CD8-positive, alpha-beta memory T cell (primary cell): ENCODE data around the gene ZNF256. TPM values are rescaled to one million over a fixed set of nuclear protein-coding genes. Genes with fewer than 3 reads are reported as not detected.

Experiments
- CTCF ChIA-PET: fragments of 350-600 bp; sonication (Branson Sonifier 250); formaldehyde crosslinking; loops from one replicate; lab custom pipeline; 2021; ENCODE audit warnings: antibody characterized with exemption; lab: Charles Lee
- POLR2A ChIA-PET: fragments of 350-600 bp; sonication (Branson Sonifier 250); formaldehyde crosslinking; loops from one replicate; lab custom pipeline; 2021; ENCODE audit warnings: antibody characterized with exemption; lab: Charles Lee
- DNase-seq, 5 donors: peaks; one replicate each; pipeline versions ENCODE4 v3.0.0 to v3.0.0-alpha.2; 2020 to 2022; ENCODE audit warnings: mixed read lengths in 1 of 5
- H3K27ac ChIP-seq: one replicate; pipeline ENCODE4 v1.7.0; 2013; ENCODE audit warnings: low read depth, mild to moderate bottlenecking, low read length, moderate library complexity
- H3K27me3 ChIP-seq: 2 replicates; pipeline ENCODE4 v1.7.0; 2013; ENCODE audit warnings: low read length, mild to moderate bottlenecking; ENCODE audit not compliant: insufficient read depth, poor library complexity, severe bottlenecking
- H3K36me3 ChIP-seq: 2 replicates; pipeline ENCODE4 v1.7.0; 2013; ENCODE audit warnings: mild to moderate bottlenecking, low read length, moderate library complexity; ENCODE audit not compliant: insufficient read depth
- H3K4me1 ChIP-seq: 2 replicates; pipeline ENCODE4 v1.7.0; 2013; ENCODE audit warnings: mild to moderate bottlenecking, low read length, moderate library complexity; ENCODE audit not compliant: insufficient read depth
- H3K4me3 ChIP-seq: 2 replicates; pipeline ENCODE4 v1.7.0; 2013; ENCODE audit warnings: mild to moderate bottlenecking, low read length
- H3K9me3 ChIP-seq: 2 replicates; pipeline ENCODE4 v1.7.0; 2013; ENCODE audit warnings: mild to moderate bottlenecking, low read length
- H3K27ac Mint-ChIP-seq, 8 donors: one replicate each; pipeline ENCODE4 v1.8.0; 2020 to 2021; ENCODE audit warnings: mixed read lengths in 8 of 8, mild to moderate bottlenecking in 6 of 8, inconsistent platforms in 3 of 8, moderate library complexity in 3 of 8
- H3K27me3 Mint-ChIP-seq, 2 donors: one replicate each; pipeline ENCODE4 v1.8.0; 2020 to 2021; ENCODE audit warnings: mixed read lengths in 2 of 2, mild to moderate bottlenecking in 1 of 2, moderate library complexity in 1 of 2
- H3K36me3 Mint-ChIP-seq, 3 donors: one replicate each; pipeline ENCODE4 v1.8.0; 2020 to 2021; ENCODE audit warnings: mixed read lengths in 3 of 3, inconsistent platforms in 1 of 3, mild to moderate bottlenecking in 1 of 3
- H3K4me1 Mint-ChIP-seq, 3 donors: one replicate each; pipeline ENCODE4 v1.8.0; 2020 to 2021; ENCODE audit warnings: mixed read lengths in 3 of 3, inconsistent platforms in 1 of 3, mild to moderate bottlenecking in 1 of 3
- H3K4me3 Mint-ChIP-seq, 7 donors: one replicate each; pipeline ENCODE4 v1.8.0; 2020 to 2021; ENCODE audit warnings: mixed read lengths in 7 of 7, mild to moderate bottlenecking in 6 of 7, moderate library complexity in 4 of 7, inconsistent platforms in 2 of 7
- H3K9me3 Mint-ChIP-seq, 5 donors: one replicate each; pipeline ENCODE4 v1.8.0; 2020 to 2022; ENCODE audit warnings: mixed read lengths in 5 of 5, mild to moderate bottlenecking in 3 of 5, moderate library complexity in 2 of 5, inconsistent platforms in 1 of 5
- polyA plus RNA-seq: library from polyadenylated mRNA; unstranded; fragments of 300-500 nt; fragmentation: Illumina TruSeq; gene quantifications from one replicate; pipeline ENCODE4 v1.2.3, GENCODE V29; 2021
- total RNA-seq, 2 experiments: library from RNA; stranded (reverse); gene quantifications; one replicate each; pipeline ENCODE4 v1.2.3, GENCODE V29; 2021

ZNF256 gene
- total RNA-seq (1 to 10 TPM; 7.2 to 8.8 TPM), polyA plus RNA-seq (4.5 TPM)

DNA sequence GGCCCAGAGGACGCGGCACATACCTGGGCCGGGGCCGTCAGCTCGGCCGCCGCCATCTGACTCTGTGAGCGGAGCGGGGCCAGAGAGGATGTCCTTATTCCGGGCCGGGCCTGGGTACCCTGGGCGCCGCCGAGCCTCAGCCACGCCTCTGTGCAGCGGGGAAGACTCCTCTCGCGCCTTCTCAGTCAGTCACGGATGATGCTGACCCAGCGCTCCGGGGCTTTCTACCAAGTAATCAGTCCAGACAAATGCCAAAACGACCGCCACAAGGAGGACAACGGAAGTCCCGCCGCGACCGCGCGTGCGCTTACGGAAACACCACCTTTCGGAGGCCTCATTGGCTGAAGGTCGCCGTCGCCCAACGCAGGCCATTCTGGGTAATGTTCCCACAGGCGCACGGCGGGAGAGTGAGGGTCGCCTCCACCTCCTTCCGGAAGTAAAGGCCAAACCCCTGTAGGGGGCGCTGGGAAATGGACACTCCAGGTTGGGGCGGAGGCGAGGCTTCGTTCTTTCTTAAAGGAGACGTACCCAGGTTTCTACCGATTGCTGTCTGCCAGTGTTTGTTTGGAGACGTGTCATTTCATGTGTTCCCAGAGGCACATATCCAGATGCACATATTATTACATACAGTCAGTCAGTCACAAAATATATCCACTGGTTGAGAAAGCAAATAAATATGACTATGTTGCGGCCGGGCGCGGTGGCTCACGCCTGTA, at the start of gene ZNF256:
TSS of gene ZNF256 (minus strand) at position 288 of the 716 bp plus-strand sequence. CDS start at position 56, 232 bp downstream.
- peak within 1 kb of the TSS; percentile 75 for H3K4me3 ChIP-seq
- POLR2A ChIA-PET, result interaction anchor here (0.6 kb wide), 1 partner anchor 238 kb away, joined by 4 read pairs; the partner anchor contains the start of gene ZNF154
- H3K9me3 Mint-ChIP-seq, result peaks cover 25 to 64% (median 47%) of the 10 kb centered on the region in 5 donors
- H3K27me3 Mint-ChIP-seq, result peaks cover 0 to 3% of the 10 kb centered on the region in 2 donors
- peaks cover 37 to 51% (median 44%) of the 10 kb centered on the region in 3 donors for H3K36me3 Mint-ChIP-seq
- H3K27ac ChIP-seq, result peak within 1 kb of the TSS; percentile 64
- H3K4me1 Mint-ChIP-seq, result peaks cover 19 to 31% (median 25%) of the 10 kb centered on the region in 3 donors
- peak within 1 kb of the TSS; percentile 77 to 96 (median 94) for H3K27ac Mint-ChIP-seq
- H3K9me3 ChIP-seq, result peaks cover 15% of the 10 kb centered on the region
- peak within 1 kb of the TSS; percentile 93 to 97 (median 96) for H3K4me3 Mint-ChIP-seq
- H3K27me3 ChIP-seq, result no peaks in the 10 kb centered on the region
- H3K36me3 ChIP-seq, result peaks cover 17% of the 10 kb centered on the region
- CTCF ChIA-PET, result no interaction called here
- peaks cover 11% of the 10 kb centered on the region for H3K4me1 ChIP-seq
- peak; percentile 72 to 91 (median 82) for DNase-seq

DNA sequence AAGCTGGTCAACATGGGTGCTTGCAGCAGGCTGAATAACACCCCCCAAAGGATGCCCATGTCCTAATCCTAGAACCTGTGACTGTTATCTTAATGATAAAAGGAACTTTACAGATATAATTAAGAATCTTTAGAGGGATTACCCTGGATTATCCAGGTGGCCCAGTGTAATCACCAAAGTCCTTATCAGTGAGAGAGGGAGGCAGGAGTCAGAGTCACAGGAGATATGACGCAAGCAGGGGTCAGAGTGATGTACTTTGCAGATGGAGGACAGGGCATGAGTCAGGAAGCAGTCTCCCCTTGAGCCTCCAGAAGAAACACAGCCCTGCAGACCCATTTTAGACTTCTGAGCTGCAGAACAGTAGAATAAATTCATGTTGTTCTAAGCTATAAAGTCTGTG, 45.3 kb upstream of the ZNF256 start:
- ChIA-PET POLR2A (interaction anchor here (0.6 kb wide), 1 partner anchor 239 kb away, joined by 3 read pairs; no protein-coding TSS in a partner anchor), CTCF (interaction anchor here (1.3 kb wide), 1 partner anchor 9 kb away, joined by 3 read pairs; no protein-coding TSS in a partner anchor)
- H3K27ac ChIP-seq, result no peak overlapping the region
- Mint-ChIP-seq H3K4me1 (peaks cover 0 to 4% (median 3%) of the 10 kb centered on the region in 3 donors), H3K36me3 (peaks cover 44 to 81% (median 69%) of the 10 kb centered on the region in 3 donors), H3K27ac (no peak overlapping the region), H3K27me3 (no peaks in the 10 kb centered on the region), H3K4me3 (no peak overlapping the region), H3K9me3 (peaks cover 23 to 72% (median 59%) of the 10 kb centered on the region in 5 donors)
- no peak for DNase-seq
- H3K27me3 ChIP-seq, result no peaks in the 10 kb centered on the region
- no peaks in the 10 kb centered on the region for H3K4me1 ChIP-seq
- peaks cover 11% of the 10 kb centered on the region for H3K36me3 ChIP-seq
- H3K9me3 ChIP-seq, result peaks cover 23% of the 10 kb centered on the region
- H3K4me3 ChIP-seq, result no peak overlapping the region

- H3K36me3 Mint-ChIP-seq, result peaks cover 44 to 88% (median 87%) of the 10 kb centered on the region in 3 donors
- Histone ChIP-seq H3K27me3 (no peaks in the 10 kb centered on the region), H3K4me1 (no peaks in the 10 kb centered on the region), H3K4me3 (peak overlapping the region; percentile 6), H3K9me3 (peaks cover 89% of the 10 kb centered on the region), H3K36me3 (peaks cover 41% of the 10 kb centered on the region), H3K27ac (no peak overlapping the region)
- H3K4me1 Mint-ChIP-seq, result no peaks in the 10 kb centered on the region
- peaks cover 68 to 100% (median 98%) of the 10 kb centered on the region in 5 donors for H3K9me3 Mint-ChIP-seq
- DNase-seq, result no peak
- peaks cover 0 to 4% of the 10 kb centered on the region in 2 donors for H3K27me3 Mint-ChIP-seq
- ChIA-PET POLR2A (no interaction called here), CTCF (interaction anchor here (0.8 kb wide), 1 partner anchor 9 kb away, joined by 3 read pairs; no protein-coding TSS in a partner anchor)
- H3K4me3 Mint-ChIP-seq, result no peak overlapping the region
- no peak overlapping the region for H3K27ac Mint-ChIP-seq
Observed at GRCh38 chr19:57978586-57979289, 31.2 kb upstream of the ZNF256 start.

DNA sequence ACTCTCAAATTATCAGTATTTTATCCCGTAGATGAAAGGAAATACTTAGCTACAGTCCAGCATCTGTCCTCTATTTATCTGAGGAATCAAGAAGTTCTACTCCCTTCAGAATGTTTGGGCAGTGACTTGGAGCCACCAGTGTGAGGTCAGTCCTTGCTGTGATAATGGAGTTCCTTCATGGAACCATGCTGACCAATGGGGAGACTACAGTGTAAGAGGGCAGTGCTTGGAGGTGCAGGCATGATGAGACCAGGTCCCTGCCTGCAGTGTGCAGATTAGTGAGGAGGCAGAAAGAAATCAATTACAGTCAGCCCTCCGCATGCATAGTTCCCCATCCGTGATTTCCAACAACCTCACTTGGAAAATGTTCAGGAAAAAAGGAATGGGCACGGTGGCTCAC, 26.9 kb upstream of the ZNF256 start, which contains the start of gene C19orf18:
TSS of gene C19orf18 (minus strand) at position 101 of the 400 bp plus-strand sequence. CDS start 102 bp downstream, outside the sequence.
- H3K4me1 ChIP-seq, result no peaks in the 10 kb centered on the region
- H3K27me3 Mint-ChIP-seq, result peaks cover 0 to 2% of the 10 kb centered on the region in 2 donors
- H3K36me3 Mint-ChIP-seq, result peaks cover 15 to 66% (median 63%) of the 10 kb centered on the region in 3 donors
- H3K27ac ChIP-seq, result no peak within 1 kb of the TSS
- H3K27ac Mint-ChIP-seq, result no peak within 1 kb of the TSS
- ChIA-PET POLR2A (no interaction called here), CTCF (no interaction called here)
- H3K9me3 ChIP-seq, result peaks cover 59% of the 10 kb centered on the region
- H3K9me3 Mint-ChIP-seq, result peaks cover 50 to 97% (median 90%) of the 10 kb centered on the region in 5 donors
- no peak within 1 kb of the TSS for H3K4me3 ChIP-seq
- H3K27me3 ChIP-seq, result no peaks in the 10 kb centered on the region
- no peak for DNase-seq
- no peak within 1 kb of the TSS for H3K4me3 Mint-ChIP-seq
- H3K36me3 ChIP-seq, result peaks cover 1% of the 10 kb centered on the region
- H3K4me1 Mint-ChIP-seq, result no peaks in the 10 kb centered on the region

DNA sequence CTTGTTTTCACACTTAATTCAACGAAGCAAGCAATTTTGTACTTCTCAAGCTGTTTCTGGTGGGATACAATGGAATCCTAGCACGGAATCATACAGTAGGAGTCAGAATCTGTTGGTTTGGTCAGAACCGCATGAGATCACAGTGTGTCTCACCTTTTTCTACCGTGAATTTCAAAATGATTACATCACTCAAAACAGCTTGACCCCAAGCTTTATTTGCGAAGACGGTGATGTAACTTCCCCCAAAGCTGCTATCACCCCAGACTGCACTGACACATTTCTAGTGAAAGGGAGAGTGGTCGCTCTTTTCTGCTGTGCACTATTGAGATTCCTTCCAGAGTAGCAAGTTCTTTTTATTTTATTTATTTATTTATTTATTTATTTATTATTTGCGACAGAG, 17.3 kb upstream of the ZNF256 start:
- ChIA-PET POLR2A (no interaction called here), CTCF (no interaction called here)
- Mint-ChIP-seq H3K36me3 (peaks cover 5 to 31% (median 28%) of the 10 kb centered on the region in 3 donors), H3K4me3 (no peak overlapping the region), H3K9me3 (peaks cover 23 to 73% (median 58%) of the 10 kb centered on the region in 5 donors), H3K4me1 (no peaks in the 10 kb centered on the region), H3K27me3 (peaks cover 0 to 1% of the 10 kb centered on the region in 2 donors), H3K27ac (no peak overlapping the region)
- H3K36me3 ChIP-seq, result no peaks in the 10 kb centered on the region
- H3K27me3 ChIP-seq, result no peaks in the 10 kb centered on the region
- no peaks in the 10 kb centered on the region for H3K4me1 ChIP-seq
- no peak for DNase-seq
- H3K27ac ChIP-seq, result no peak overlapping the region
- no peak overlapping the region for H3K4me3 ChIP-seq
- peaks cover 14% of the 10 kb centered on the region for H3K9me3 ChIP-seq

- POLR2A ChIA-PET, result no interaction called here
- Mint-ChIP-seq H3K4me3 (no peak overlapping the region), H3K36me3 (peaks cover 5 to 32% (median 18%) of the 10 kb centered on the region in 3 donors), H3K27ac (no peak overlapping the region), H3K27me3 (peaks cover 1 to 7% of the 10 kb centered on the region in 2 donors), H3K9me3 (peaks cover 19 to 68% (median 54%) of the 10 kb centered on the region in 5 donors), H3K4me1 (no peaks in the 10 kb centered on the region)
- H3K4me1 ChIP-seq, result no peaks in the 10 kb centered on the region
- no peak overlapping the region for H3K27ac ChIP-seq
- no peak for DNase-seq
- CTCF ChIA-PET, result no interaction called here
- H3K9me3 ChIP-seq, result peaks cover 6% of the 10 kb centered on the region
- H3K36me3 ChIP-seq, result no peaks in the 10 kb centered on the region
- no peaks in the 10 kb centered on the region for H3K27me3 ChIP-seq
- no peak overlapping the region for H3K4me3 ChIP-seq
Observed at GRCh38 chr19:57961785-57962184, 14.3 kb upstream of the ZNF256 start.

DNA sequence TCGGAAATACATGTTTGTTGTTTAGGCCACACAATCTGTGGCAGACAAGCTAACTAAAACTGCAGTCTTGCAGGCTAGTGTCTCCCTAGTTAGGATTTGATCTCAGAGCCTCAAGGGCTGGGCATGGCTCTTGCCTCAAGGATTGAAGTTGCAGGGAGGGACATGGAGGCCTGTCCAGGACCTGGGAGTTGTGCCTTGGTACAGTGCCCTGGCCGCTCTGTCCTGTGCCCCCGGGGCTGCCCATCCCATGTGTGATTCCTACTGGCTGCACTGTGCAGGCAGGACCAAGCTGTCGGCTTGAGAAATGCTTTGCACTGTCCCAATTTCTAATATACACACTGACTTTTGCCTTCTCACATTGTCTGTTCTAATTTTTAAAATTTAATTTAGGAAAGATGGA, 7.5 kb upstream of the ZNF256 start:
- Mint-ChIP-seq H3K9me3 (peaks cover 9 to 64% (median 44%) of the 10 kb centered on the region in 5 donors), H3K36me3 (peaks cover 5 to 35% (median 6%) of the 10 kb centered on the region in 3 donors), H3K27me3 (peaks cover 6 to 13% of the 10 kb centered on the region in 2 donors), H3K4me3 (no peak overlapping the region), H3K4me1 (no peaks in the 10 kb centered on the region), H3K27ac (no peak overlapping the region)
- CTCF ChIA-PET, result no interaction called here
- no peaks in the 10 kb centered on the region for H3K27me3 ChIP-seq
- no peaks in the 10 kb centered on the region for H3K36me3 ChIP-seq
- no peak for DNase-seq
- H3K4me3 ChIP-seq, result no peak overlapping the region
- POLR2A ChIA-PET, result no interaction called here
- no peak overlapping the region for H3K27ac ChIP-seq
- no peaks in the 10 kb centered on the region for H3K4me1 ChIP-seq
- no peaks in the 10 kb centered on the region for H3K9me3 ChIP-seq
